IMR-90 (cell line): ENCODE results near the gene ZNF775. TPM values are rescaled to one million over a fixed set of nuclear protein-coding genes. Genes with fewer than 3 reads are reported as not detected.

ENCODE experiments used
- USF2 ChIP-seq: fragments of 150-350 bp; IDR thresholded peaks from 2 replicates; pipeline ENCODE4 v1.6.1; 2017; ENCODE audit warnings: mild to moderate bottlenecking, antibody characterized with exemption, low read length, low read depth
- polyA plus RNA-seq, 3 experiments: library from polyadenylated mRNA; depleted of rRNA; stranded (reverse); fragments of >200 nt; gene quantifications; 2 replicates each; pipeline ENCODE4 v1.2.3, GENCODE V29; 2012; ENCODE audit warnings: low replicate concordance in 1 of 3
- total RNA-seq: library from RNA; depleted of rRNA; stranded (reverse); fragments of >200 nt; gene quantifications from 2 replicates; pipeline ENCODE4 v1.2.3, GENCODE V29; 2012

ZNF775 gene
- total and polyA plus RNA-seq, 2 of the 4 experiments (the other 2 are of a cell fraction), result 1.4 to 2.6 TPM

GRCh38 chr7:150368096-150368883 lies 10.8 kb upstream of the ZNF775 start, which contains the start of gene REPIN1 (continued):
- TF ChIP-seq USF2, result peak; percentile 95
